Suprapubic skin (tissue), 4 donors: ENCODE data around the gene CRIP2. TPM values are rescaled to one million over a fixed set of nuclear protein-coding genes. Genes with fewer than 3 reads are reported as not detected.

ENCODE experiments used
- DNase-seq, 2 donors: peaks; one replicate each; pipeline ENCODE4 v3.0.0-alpha.2; 2019; ENCODE audit warnings: low spot score in 2 of 2
- H3K27ac ChIP-seq: fragments of 200-600 bp; sonication (generic); one replicate; pipeline ENCODE4 v1.5.1; 2019
- H3K27me3 ChIP-seq: fragments of 200-600 bp; sonication (generic); one replicate; pipeline ENCODE4 v1.5.1; 2019
- H3K36me3 ChIP-seq: fragments of 200-600 bp; sonication (generic); one replicate; pipeline ENCODE4 v1.5.1; 2019
- H3K4me1 ChIP-seq: fragments of 200-600 bp; sonication (generic); one replicate; pipeline ENCODE4 v1.5.1; 2019
- H3K4me3 ChIP-seq: fragments of 200-600 bp; sonication (generic); one replicate; pipeline ENCODE4 v1.5.1; 2019; ENCODE audit warnings: mild to moderate bottlenecking
- H3K9me3 ChIP-seq: fragments of 200-600 bp; sonication (generic); one replicate; pipeline ENCODE4 v1.5.1; 2019
- EP300 ChIP-seq: sonication (generic); formaldehyde crosslinking; IDR thresholded peaks from one replicate; pipeline ENCODE4 v1.6.1; 2017; ENCODE audit warnings: antibody characterized with exemption
- POLR2A ChIP-seq, 2 donors: fragments of 450-650 bp; IDR thresholded peaks; one replicate each; pipeline ENCODE4 v1.6.1; 2017; ENCODE audit warnings: antibody characterized with exemption in 2 of 2, mild to moderate bottlenecking in 2 of 2, moderate library complexity in 2 of 2
- POLR2AphosphoS5 ChIP-seq, 3 donors: sonication (generic); formaldehyde crosslinking; IDR thresholded peaks; one replicate each; pipeline ENCODE4 v1.6.1; 2017; ENCODE audit warnings: antibody characterized with exemption in 3 of 3
- WGBS: methylation state at CpG from one replicate; pipeline ENCODE4 v1.1.5; 2018; 5-methylcytosine and 5-hydroxymethylcytosine counted together
- total RNA-seq, 4 donors: library from RNA; depleted of rRNA; stranded (reverse); fragments of >200 nt; gene quantifications; one replicate each; pipeline ENCODE4 v1.1.0, GENCODE V29; 2016
- TF ChIP-seq, protein P1 (sequence below), 2 donors: fragments of 200-600 bp in 1 of 2; fragments of 450-650 bp in 1 of 2; sonication (generic) in 1 of 2; IDR thresholded peaks; one replicate each; pipeline ENCODE4 v1.5.1; 2016 to 2019; ENCODE audit warnings: antibody characterized with exemption in 2 of 2, mild to moderate bottlenecking in 1 of 2, moderate library complexity in 1 of 2

The CRIP2 gene
- total RNA-seq, 4 donors from 2014 or later, result 70.7 to 140 (median 104) TPM

- no peak for DNase-seq
- peaks cover 13% of the 10 kb centered on the region for H3K36me3 ChIP-seq
- TF ChIP-seq POLR2AphosphoS5 (IDR thresholded peaks at IDR 0.05), result no peak
- no peak for TF ChIP-seq EP300
- peaks cover 8% of the 10 kb centered on the region for H3K4me1 ChIP-seq
- WGBS, result 87% methylated on average over 16 of the region's 17 CpGs
- H3K27ac ChIP-seq, result no peak overlapping the region
- no peaks in the 10 kb centered on the region for H3K27me3 ChIP-seq
- H3K9me3 ChIP-seq, result no peaks in the 10 kb centered on the region
- no peak overlapping the region for H3K4me3 ChIP-seq
These were observed 29.8 kb upstream of the CRIP2 start for GRCh38 chr14:105444859-105445258.

DNA sequence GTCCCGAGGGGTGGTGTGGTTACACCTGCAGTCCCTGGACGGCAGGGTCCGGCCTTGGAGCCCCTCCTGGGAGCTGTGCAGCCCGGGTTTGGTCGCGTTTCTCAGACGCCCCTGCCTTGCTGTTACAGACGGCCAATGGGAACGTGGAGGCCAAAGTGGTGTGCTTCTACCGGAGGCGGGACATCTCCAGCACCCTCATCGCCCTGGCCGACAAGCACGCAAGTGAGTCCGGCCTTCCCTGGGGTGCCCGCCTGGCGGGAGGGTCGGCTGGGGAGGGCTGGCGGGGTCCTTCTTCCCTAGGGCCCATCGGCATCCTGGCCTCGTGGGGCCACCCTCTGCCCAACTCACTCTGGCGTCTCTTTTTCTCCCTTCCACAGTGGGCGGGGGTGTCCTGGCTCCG lies 29.3 kb upstream of the CRIP2 start:
- no peaks in the 10 kb centered on the region for H3K27me3 ChIP-seq
- H3K36me3 ChIP-seq, result peaks cover 17% of the 10 kb centered on the region
- peaks cover 8% of the 10 kb centered on the region for H3K4me1 ChIP-seq
- no peak overlapping the region for H3K4me3 ChIP-seq
- H3K27ac ChIP-seq, result no peak overlapping the region
- 91% methylated on average over 20 of the region's 24 CpGs for WGBS
- no peaks in the 10 kb centered on the region for H3K9me3 ChIP-seq
- no peak for DNase-seq
- TF ChIP-seq POLR2A (IDR thresholded peaks at IDR 0.05) (no peak), EP300 (no peak), POLR2AphosphoS5 (IDR thresholded peaks at IDR 0.05) (no peak)
- TF ChIP-seq, protein P1, sequence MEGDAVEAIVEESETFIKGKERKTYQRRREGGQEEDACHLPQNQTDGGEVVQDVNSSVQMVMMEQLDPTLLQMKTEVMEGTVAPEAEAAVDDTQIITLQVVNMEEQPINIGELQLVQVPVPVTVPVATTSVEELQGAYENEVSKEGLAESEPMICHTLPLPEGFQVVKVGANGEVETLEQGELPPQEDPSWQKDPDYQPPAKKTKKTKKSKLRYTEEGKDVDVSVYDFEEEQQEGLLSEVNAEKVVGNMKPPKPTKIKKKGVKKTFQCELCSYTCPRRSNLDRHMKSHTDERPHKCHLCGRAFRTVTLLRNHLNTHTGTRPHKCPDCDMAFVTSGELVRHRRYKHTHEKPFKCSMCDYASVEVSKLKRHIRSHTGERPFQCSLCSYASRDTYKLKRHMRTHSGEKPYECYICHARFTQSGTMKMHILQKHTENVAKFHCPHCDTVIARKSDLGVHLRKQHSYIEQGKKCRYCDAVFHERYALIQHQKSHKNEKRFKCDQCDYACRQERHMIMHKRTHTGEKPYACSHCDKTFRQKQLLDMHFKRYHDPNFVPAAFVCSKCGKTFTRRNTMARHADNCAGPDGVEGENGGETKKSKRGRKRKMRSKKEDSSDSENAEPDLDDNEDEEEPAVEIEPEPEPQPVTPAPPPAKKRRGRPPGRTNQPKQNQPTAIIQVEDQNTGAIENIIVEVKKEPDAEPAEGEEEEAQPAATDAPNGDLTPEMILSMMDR (IDR thresholded peaks at IDR 0.05), result no peak

DNA sequence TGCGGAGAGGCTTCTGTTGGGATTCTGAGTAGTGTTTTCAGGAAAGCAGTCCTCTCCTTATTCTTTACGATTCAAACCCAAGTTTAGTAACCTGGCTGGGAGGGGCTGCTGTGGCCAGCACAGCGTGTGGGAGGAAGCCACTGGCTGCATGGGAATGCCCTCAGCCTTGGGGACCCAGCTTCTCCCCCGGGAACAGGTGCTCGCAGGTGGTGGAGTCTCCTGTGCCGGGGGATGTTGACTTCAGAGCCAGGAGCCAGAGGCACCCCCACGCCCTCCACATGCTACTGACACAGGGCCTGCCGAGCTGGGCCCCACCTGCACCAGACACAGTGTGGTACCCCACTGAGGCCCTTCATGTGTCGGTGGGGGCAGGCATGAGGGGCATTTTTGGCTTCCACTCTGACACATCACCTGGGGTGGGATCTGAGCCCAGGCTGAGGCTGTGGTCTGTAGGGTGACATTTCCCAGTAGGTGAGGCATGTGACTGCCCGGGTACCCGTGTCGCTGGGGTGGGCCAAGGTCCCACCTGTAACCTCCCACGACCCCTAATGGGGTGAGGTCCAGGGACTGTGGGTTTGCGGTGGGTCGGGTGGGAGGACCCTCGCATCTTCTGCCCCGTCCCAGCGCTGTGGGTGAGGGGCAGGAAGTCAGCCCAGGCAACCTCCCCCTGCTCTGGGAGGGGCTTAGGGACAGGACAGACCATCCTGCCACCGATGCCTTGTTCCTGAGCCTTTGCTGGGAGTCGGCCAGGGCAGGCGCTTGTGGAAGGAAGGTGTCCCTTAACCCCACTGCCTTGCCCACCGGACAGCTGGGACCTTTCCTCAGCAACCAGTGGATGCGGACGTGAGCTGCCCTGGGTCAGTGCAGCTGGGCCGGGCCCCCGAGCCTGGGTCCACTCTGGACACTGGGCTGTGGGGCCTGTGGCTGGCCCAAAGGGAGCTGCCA lies 28.4 kb upstream of the CRIP2 start:
- Histone ChIP-seq H3K36me3 (peaks cover 26% of the 10 kb centered on the region), H3K9me3 (no peaks in the 10 kb centered on the region), H3K27me3 (no peaks in the 10 kb centered on the region), H3K4me3 (no peak overlapping the region), H3K4me1 (peaks cover 8% of the 10 kb centered on the region), H3K27ac (no peak overlapping the region)
- DNase-seq, result no peak
- WGBS, result 90% methylated on average over 10 of the region's 26 CpGs
- no peak for TF ChIP-seq POLR2A (IDR thresholded peaks at IDR 0.05)
- no peak for TF ChIP-seq POLR2AphosphoS5 (IDR thresholded peaks at IDR 0.05)
- no peak for TF ChIP-seq EP300
- TF ChIP-seq, protein P1 (IDR thresholded peaks at IDR 0.05), result no peak

DNA sequence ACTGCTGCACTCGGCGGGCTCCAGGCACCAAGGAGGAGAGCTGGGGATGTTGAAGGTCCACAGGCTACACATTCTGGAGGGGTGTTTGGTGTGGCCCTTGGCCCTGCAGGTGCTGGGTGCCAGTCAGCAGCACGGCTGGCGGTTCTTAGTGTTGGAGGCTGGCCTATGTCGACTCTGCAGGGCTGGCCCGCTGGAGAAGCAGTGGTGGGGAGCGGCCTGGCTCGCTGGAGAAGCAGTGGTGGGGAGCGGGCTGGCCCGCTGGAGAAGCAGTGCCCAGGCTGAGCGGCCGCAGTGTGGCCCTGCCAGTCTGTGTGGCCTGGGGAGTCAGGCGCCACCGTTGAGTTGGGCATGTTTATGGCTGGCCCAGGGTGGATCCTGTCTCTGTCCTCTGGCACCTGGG lies 27.6 kb upstream of the CRIP2 start:
- no peak for DNase-seq
- no peak for TF ChIP-seq POLR2A (IDR thresholded peaks at IDR 0.05)
- Histone ChIP-seq H3K36me3 (peaks cover 31% of the 10 kb centered on the region), H3K4me3 (no peak overlapping the region), H3K27me3 (no peaks in the 10 kb centered on the region), H3K9me3 (no peaks in the 10 kb centered on the region), H3K27ac (no peak overlapping the region), H3K4me1 (peaks cover 8% of the 10 kb centered on the region)
- 80% methylated on average over 12 of the region's 14 CpGs for WGBS

DNA sequence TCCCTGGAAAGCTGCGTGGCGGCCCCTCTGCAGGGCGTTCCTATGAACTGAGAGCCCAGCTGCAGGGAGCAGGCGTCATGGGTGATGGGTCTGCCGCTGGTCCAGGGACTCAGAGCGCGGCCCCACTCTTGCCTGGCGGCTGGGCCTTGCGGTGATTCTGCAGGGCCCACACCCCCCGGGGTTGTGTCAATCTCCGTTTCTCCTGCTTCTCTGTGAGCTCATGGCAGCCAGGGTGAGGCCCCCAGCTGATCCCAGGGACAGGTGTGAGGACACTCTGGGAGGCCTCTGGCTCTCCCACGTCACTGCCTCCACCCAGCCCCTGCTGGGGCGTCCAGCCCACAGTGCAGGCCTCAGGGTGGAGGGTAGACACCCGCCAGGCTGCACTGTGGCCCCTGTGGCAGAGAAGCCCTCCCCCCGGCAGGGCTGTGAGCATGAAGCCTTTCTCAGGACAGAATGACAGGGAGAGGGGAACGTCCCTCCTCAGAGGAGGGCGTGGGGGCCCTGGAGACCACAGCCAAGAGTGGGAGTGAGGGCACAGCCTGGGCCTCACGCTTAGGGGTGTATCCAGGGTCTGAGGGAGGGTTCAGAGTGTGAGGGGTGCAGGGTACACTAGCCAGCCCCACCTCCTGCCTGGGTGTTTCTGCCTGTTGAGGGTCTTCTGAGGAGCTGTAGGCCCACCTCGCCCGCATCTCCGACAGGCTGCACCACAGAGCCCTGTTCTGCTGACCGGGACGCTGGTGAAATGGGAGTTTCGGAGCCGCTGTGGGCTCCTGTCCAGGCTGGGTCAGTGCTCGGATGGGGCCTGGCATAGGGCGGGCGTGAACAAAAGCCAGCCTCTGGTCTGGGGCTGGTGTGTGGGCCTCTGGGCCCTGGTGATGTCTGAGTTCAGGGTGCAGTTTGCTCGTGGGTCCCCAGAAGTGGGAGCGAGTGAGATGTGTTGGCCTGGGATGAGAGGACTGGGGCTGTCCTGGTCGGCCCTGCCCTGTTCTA lies 26.7 kb upstream of the CRIP2 start:
- DNase-seq, result no peak
- TF ChIP-seq POLR2AphosphoS5 (IDR thresholded peaks at IDR 0.05), result no peak
- no peak for TF ChIP-seq POLR2A (IDR thresholded peaks at IDR 0.05)
- no peaks in the 10 kb centered on the region for H3K27me3 ChIP-seq
- no peak overlapping the region for H3K4me3 ChIP-seq
- no peak overlapping the region for H3K27ac ChIP-seq
- H3K9me3 ChIP-seq, result no peaks in the 10 kb centered on the region
- WGBS, result 89% methylated on average over 13 of the region's 31 CpGs
- peaks cover 33% of the 10 kb centered on the region for H3K36me3 ChIP-seq
- peaks cover 8% of the 10 kb centered on the region for H3K4me1 ChIP-seq

DNA sequence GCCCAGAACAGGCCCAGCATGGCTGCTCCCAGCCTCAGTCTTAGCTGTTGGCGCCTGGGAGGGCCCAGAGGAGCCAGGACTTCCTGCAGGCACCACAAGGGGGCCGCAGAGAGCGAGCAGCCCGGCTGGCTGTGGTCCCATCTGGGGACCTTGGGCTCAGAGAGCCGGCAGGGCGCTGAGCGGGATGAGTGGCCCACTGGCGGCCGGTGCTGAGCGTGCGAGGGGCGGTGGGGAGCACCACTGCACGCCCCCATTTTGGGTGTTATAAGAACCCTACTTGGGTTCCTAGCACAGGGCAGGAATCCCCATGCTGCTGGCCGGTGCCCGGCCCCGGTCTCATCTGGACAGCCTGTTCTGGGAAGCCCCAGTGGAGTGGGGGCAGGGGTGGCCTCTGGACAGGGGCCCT lies 25.9 kb upstream of the CRIP2 start:
- DNase-seq, result no peak
- Histone ChIP-seq H3K36me3 (peaks cover 40% of the 10 kb centered on the region), H3K27ac (no peak overlapping the region), H3K27me3 (no peaks in the 10 kb centered on the region), H3K4me1 (peaks cover 8% of the 10 kb centered on the region), H3K4me3 (no peak overlapping the region), H3K9me3 (no peaks in the 10 kb centered on the region)
- TF ChIP-seq EP300, result no peak
- TF ChIP-seq, protein P1 (IDR thresholded peaks at IDR 0.05), result peak; percentile 83 to 96
- no peak for TF ChIP-seq POLR2A (IDR thresholded peaks at IDR 0.05)
- WGBS, result 58% methylated on average over 15 of the region's 16 CpGs
